Progenitor cell of endocrine pancreas (in vitro differentiated cells): ENCODE results near the gene ZNF281. TPM values are rescaled to one million over a fixed set of nuclear protein-coding genes. Genes with fewer than 3 reads are reported as not detected.

Source experiments
- DNase-seq: peaks from one replicate; pipeline ENCODE4 v3.0.0; 2021; ENCODE audit warnings: low spot score; ENCODE audit not compliant: unreplicated experiment
- H3K27ac Mint-ChIP-seq: 2 replicates; pipeline ENCODE4 v1.8.0; 2021; ENCODE audit warnings: mild to moderate bottlenecking, moderate library complexity, mixed read lengths
- H3K27me3 Mint-ChIP-seq: 2 replicates; pipeline ENCODE4 v1.8.0; 2021; ENCODE audit warnings: mixed read lengths
- H3K36me3 Mint-ChIP-seq: 2 replicates; pipeline ENCODE4 v1.8.0; 2022; ENCODE audit warnings: mixed read lengths; ENCODE audit not compliant: insufficient read depth
- H3K4me1 Mint-ChIP-seq: 2 replicates; pipeline ENCODE4 v1.8.0; 2021; ENCODE audit warnings: low read depth, mixed read lengths
- H3K4me3 Mint-ChIP-seq: 2 replicates; pipeline ENCODE4 v1.8.0; 2021; ENCODE audit warnings: low read depth, mild to moderate bottlenecking, moderate library complexity, mixed read lengths
- H3K9me3 Mint-ChIP-seq: 2 replicates; pipeline ENCODE4 v1.8.0; 2021; ENCODE audit warnings: low read depth, mixed read lengths
- total RNA-seq: library from RNA; stranded (reverse); gene quantifications from 2 replicates; pipeline ENCODE4 v1.2.1, GENCODE V29; 2021
- TF ChIP-seq, protein P1 (sequence below): fragments of 200-600 bp; sonication (generic); IDR thresholded peaks from one replicate; pipeline ENCODE4 v1.5.0; 2021; ENCODE audit warnings: antibody characterized with exemption, mild to moderate bottlenecking; ENCODE audit not compliant: unreplicated experiment

Gene ZNF281
- total RNA-seq, 1 donor from 2014 or later = 34.2 TPM

DNA sequence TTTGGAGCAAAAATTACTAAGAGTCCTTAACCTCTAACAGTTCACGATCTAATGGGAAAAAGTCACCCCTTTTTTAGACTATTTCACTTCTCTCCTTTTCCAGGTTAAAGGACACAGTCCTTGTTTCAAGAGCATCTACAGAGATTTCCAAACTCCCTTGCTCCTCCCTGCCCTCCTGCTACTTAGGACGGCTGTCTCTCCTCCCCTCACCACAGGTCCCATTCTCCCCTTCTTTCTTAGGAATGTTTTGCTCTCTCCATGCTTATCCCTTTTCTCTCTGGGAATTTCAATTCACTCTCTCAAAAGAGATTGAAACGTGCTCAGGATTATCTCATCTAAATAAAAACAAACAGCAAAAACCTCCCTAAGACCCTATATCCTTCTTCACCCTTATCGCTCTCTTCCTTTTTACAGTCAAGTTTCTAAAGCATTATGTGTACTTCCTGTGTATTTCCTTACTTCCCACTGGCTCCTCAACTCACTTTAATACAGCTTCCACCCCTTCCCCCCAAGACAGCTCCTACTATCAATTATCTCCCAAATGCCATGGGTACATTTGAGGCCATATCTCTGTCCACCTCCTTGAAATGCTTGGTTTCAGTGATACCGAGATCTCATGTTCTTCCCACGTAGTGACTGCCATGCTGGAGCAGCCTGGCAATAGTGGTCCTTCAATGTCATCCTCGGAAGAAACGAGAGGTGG, 43.2 kb upstream of the ZNF281 start:
- Mint-ChIP-seq H3K27ac (no peak overlapping the region), H3K9me3 (no peaks in the 10 kb centered on the region), H3K27me3 (no peaks in the 10 kb centered on the region), H3K36me3 (no peaks in the 10 kb centered on the region), H3K4me1 (no peaks in the 10 kb centered on the region), H3K4me3 (no peak overlapping the region)
- TF ChIP-seq, protein P1, sequence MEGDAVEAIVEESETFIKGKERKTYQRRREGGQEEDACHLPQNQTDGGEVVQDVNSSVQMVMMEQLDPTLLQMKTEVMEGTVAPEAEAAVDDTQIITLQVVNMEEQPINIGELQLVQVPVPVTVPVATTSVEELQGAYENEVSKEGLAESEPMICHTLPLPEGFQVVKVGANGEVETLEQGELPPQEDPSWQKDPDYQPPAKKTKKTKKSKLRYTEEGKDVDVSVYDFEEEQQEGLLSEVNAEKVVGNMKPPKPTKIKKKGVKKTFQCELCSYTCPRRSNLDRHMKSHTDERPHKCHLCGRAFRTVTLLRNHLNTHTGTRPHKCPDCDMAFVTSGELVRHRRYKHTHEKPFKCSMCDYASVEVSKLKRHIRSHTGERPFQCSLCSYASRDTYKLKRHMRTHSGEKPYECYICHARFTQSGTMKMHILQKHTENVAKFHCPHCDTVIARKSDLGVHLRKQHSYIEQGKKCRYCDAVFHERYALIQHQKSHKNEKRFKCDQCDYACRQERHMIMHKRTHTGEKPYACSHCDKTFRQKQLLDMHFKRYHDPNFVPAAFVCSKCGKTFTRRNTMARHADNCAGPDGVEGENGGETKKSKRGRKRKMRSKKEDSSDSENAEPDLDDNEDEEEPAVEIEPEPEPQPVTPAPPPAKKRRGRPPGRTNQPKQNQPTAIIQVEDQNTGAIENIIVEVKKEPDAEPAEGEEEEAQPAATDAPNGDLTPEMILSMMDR = no peak
- no peak for DNase-seq

DNA sequence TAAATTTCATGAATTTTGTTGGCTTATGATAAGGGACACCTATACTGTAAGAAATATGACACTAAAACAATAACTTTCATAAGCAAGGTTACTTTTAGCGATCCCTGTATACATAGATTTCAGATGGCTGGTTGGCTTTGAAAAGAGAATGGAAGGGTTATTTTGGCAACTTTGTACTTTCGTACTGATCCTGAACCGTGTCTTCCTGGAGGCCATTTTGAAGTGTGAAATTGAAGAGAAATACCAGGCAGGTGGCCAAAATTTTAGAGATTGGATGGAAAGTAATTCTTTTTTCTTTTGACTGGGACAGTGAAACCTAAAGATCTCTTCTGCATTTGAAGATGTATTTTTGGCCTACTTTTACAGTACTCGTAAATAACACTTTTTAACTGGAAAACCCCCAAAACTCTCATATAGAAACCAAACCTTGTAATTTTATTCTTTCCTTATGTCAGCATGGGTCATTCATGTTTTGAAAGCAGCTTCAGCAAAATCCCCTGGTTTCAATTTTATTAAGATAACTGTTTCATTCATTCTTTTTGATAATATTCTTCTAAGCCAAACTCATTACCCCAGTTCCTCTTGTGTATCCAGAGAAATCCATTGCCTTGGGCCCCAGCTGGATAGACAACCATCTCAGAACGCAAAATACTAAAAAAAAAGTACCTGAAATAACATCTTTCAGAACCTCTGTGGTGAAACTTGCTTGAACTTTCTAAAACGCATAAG, 38.4 kb upstream of the ZNF281 start:
- DNase-seq = no peak
- H3K4me1 Mint-ChIP-seq = no peaks in the 10 kb centered on the region
- no peaks in the 10 kb centered on the region for H3K27me3 Mint-ChIP-seq
- H3K9me3 Mint-ChIP-seq = no peaks in the 10 kb centered on the region
- H3K36me3 Mint-ChIP-seq = no peaks in the 10 kb centered on the region
- H3K27ac Mint-ChIP-seq = no peak overlapping the region
- TF ChIP-seq, protein P1 = no peak
- H3K4me3 Mint-ChIP-seq = no peak overlapping the region

DNA sequence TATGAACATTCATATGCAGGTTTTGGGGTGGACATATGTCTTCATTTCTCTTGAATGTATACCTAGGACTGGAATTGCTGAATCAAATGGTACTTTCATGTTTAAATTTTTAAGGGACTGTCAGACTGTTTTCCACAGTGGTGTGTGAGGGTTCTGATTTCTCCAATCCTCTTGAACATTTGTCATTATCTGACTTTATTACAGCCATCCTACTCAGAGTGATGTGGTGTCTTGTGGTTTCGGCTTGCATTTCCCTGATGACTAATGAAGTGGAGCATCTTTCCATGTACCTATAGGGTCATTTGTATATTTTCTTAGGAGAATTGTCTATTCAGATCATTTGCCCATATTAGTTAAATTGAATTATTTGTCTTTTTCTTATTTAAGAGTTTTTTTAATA, 35.4 kb upstream of the ZNF281 start:
- no peak overlapping the region for H3K27ac Mint-ChIP-seq
- H3K9me3 Mint-ChIP-seq = no peaks in the 10 kb centered on the region
- H3K4me1 Mint-ChIP-seq = no peaks in the 10 kb centered on the region
- H3K36me3 Mint-ChIP-seq = no peaks in the 10 kb centered on the region
- no peaks in the 10 kb centered on the region for H3K27me3 Mint-ChIP-seq
- no peak for DNase-seq
- H3K4me3 Mint-ChIP-seq = no peak overlapping the region
- TF ChIP-seq, protein P1 = no peak

DNA sequence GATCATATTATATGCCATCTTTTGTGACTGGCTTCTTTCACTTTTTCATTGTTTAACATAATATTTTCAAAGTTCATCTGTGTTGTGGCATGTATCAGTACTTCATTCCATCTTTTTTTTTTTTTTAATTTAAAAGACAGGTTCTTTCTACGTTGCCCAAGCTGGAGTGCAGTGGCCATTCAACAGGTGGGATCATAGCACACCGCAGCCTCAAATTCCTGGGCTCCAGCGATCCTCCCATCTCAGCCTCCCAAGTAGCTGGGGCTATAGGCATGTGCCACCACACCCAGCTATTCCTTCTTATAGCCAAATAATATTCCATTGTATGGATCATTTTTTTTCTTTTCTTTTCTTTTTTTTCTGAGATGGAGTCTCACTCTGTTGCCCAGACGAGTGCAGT, 34.6 kb upstream of the ZNF281 start:
- Mint-ChIP-seq H3K4me3 (no peak overlapping the region), H3K9me3 (peaks cover 2% of the 10 kb centered on the region), H3K36me3 (no peaks in the 10 kb centered on the region), H3K27me3 (no peaks in the 10 kb centered on the region), H3K27ac (no peak overlapping the region), H3K4me1 (no peaks in the 10 kb centered on the region)
- DNase-seq = no peak
- TF ChIP-seq, protein P1 = no peak

GRCh38 chr1:200443860-200444259, 34.0 kb upstream of the ZNF281 start:
- no peak overlapping the region for H3K27ac Mint-ChIP-seq
- TF ChIP-seq, protein P1 = no peak
- no peaks in the 10 kb centered on the region for H3K4me1 Mint-ChIP-seq
- H3K9me3 Mint-ChIP-seq = peaks cover 2% of the 10 kb centered on the region
- DNase-seq = no peak
- no peak overlapping the region for H3K4me3 Mint-ChIP-seq
- no peaks in the 10 kb centered on the region for H3K36me3 Mint-ChIP-seq
- no peaks in the 10 kb centered on the region for H3K27me3 Mint-ChIP-seq
